SU-DHL-6 (cell line): ENCODE results near the gene TBX6.

Source experiments
- H2AFZ ChIP-seq: fragments of 200-600 bp; sonication (generic); 2 replicates; pipeline ENCODE4 v1.6.1; 2014; ENCODE audit warnings: low read depth, mild to moderate bottlenecking, moderate library complexity, mixed read lengths, antibody characterized with exemption, low read length; ENCODE audit not compliant: severe bottlenecking
- H3F3A ChIP-seq: fragments of 200-600 bp; shearing (Covaris generic); 2 replicates; pipeline ENCODE4 v1.6.0; 2016; ENCODE audit warnings: antibody characterized with exemption, mild to moderate bottlenecking; ENCODE audit not compliant: insufficient read depth
- H3K27ac ChIP-seq: fragments of 200-600 bp; sonication (generic); 2 replicates; pipeline ENCODE4 v1.5.1; 2016; ENCODE audit warnings: low read depth, mild to moderate bottlenecking, low read length, moderate library complexity, mixed read lengths
- H3K27me3 ChIP-seq: fragments of 200-600 bp; sonication (generic), shearing (Covaris generic); 2 replicates; pipeline ENCODE4 v1.6.0; 2014; ENCODE audit warnings: mild to moderate bottlenecking, low read length
- H3K36me3 ChIP-seq: fragments of 200-600 bp; sonication (generic); 2 replicates; pipeline ENCODE4 v1.6.1; 2014; ENCODE audit warnings: mild to moderate bottlenecking, low read length, mixed read lengths
- H3K4me2 ChIP-seq: fragments of 300-600, 200-600 bp; shearing (Covaris generic), sonication (generic); 2 replicates; pipeline ENCODE4 v1.6.0; 2014; ENCODE audit warnings: low read length, low read depth, mild to moderate bottlenecking; ENCODE audit not compliant: poor library complexity, severe bottlenecking
- H3K4me3 ChIP-seq: fragments of 200-600 bp; sonication (generic); 2 replicates; pipeline ENCODE4 v1.5.1; 2014; ENCODE audit warnings: antibody characterized with exemption, low read length, mild to moderate bottlenecking, mixed read lengths; ENCODE audit not compliant: insufficient read depth, poor library complexity, severe bottlenecking
- H3K79me2 ChIP-seq: fragments of 200-600 bp; sonication (generic); 2 replicates; pipeline ENCODE4 v1.6.1; 2014; ENCODE audit warnings: mild to moderate bottlenecking, low read length, moderate library complexity; ENCODE audit not compliant: insufficient read depth
- H3K9ac ChIP-seq: fragments of 200-600 bp; sonication (generic); 2 replicates; pipeline ENCODE4 v1.7.0; 2014; ENCODE audit warnings: mild to moderate bottlenecking, low read length
- H3K9me2 ChIP-seq: fragments of 200-600 bp; sonication (generic); replicated peaks from 2 replicates; pipeline ENCODE4 v1.6.1; 2014; ENCODE audit warnings: low read length; ENCODE audit not compliant: insufficient read depth
- H3K9me3 ChIP-seq: fragments of 200-600 bp; sonication (generic); 2 replicates; pipeline ENCODE4 v1.6.1; 2014; ENCODE audit warnings: low read length, mixed read lengths; ENCODE audit not compliant: insufficient read depth
- H4K20me1 ChIP-seq: fragments of 200-600 bp; sonication (generic); 2 replicates; pipeline ENCODE4 v1.6.1; 2014; ENCODE audit warnings: low read depth, mild to moderate bottlenecking, antibody characterized with exemption, low read length, moderate library complexity, mixed read lengths
- CTCF ChIP-seq: fragments of 200-600 bp; sonication (generic); IDR thresholded peaks from one replicate; pipeline ENCODE4 v1.5.1; 2017; ENCODE audit warnings: antibody characterized with exemption, mild to moderate bottlenecking, low read length, moderate library complexity; ENCODE audit not compliant: insufficient read depth, poor library complexity, severe bottlenecking
- EZH2phosphoT487 ChIP-seq: fragments of 200-600 bp; sonication (generic), shearing (Covaris generic); conservative IDR thresholded peaks from 2 replicates; pipeline ENCODE4 v1.6.1; 2018; ENCODE audit warnings: mild to moderate bottlenecking, antibody characterized with exemption, low read length, moderate library complexity, mixed read lengths

Gene TBX6

DNA sequence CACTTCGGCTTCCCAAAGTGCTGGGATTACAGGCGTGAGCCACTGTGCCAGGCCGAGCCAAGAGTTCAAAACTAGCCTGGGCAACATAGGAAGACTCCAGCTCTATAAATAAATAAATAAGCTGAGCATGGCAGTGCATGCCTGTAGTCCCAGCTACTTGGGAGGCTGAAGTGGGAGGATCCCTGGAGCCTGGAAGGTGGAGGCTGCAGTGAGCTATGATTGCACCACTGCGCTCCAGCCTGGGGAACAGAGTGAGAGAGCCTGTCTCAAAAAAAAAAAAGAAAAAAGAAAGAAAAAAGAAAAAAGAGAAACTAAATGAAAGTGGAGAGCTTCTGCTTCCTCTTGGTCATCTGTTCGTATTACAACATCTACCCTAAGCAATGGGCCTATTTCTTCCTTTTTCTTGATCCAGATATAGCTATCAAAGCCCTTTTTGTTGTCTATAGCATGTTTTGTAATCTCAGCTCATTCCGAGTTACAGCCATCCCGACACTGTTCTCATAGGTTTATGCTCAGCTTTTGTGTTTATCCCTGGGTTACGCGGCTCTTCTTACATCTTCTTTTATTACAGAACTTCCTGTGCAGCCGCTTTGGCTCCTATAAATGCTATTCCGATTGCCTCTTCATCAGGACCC is 45.4 kb upstream of the TBX6 start:
- H3K27ac ChIP-seq: no peak overlapping the region
- no peaks in the 10 kb centered on the region; the same call in 1 of the 2 replicates for H3F3A ChIP-seq
- H3K4me2 ChIP-seq: no peak overlapping the region
- H2AFZ ChIP-seq: no peak overlapping the region
- H3K36me3 ChIP-seq: no peaks in the 10 kb centered on the region
- H3K9me3 ChIP-seq: no peaks in the 10 kb centered on the region
- H4K20me1 ChIP-seq: no peaks in the 10 kb centered on the region
- no peaks in the 10 kb centered on the region for H3K9me2 ChIP-seq
- H3K27me3 ChIP-seq: no peaks in the 10 kb centered on the region
- TF ChIP-seq CTCF (no peak), EZH2phosphoT487 (no peak)
- no peak overlapping the region for H3K9ac ChIP-seq
- H3K4me3 ChIP-seq: no peak overlapping the region
- no peaks in the 10 kb centered on the region for H3K79me2 ChIP-seq

DNA sequence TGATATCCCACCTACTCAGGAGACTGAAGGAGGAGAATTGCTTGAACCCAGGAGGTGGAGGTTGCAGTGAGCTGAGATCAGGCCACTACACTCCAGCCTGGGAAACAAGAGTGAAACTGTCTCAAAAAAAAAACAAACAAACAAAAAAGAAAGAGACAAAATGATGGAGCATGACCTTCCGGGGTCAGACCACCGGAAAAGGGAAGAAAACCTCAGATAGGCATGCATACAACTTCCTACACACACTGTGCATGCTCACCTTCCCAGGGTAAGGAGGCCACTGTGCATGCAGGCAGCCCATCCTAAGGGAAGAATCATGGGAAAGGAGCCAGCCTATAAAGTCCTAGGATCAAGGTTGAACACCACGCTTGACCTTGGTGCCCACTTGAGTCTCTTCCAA is 40.9 kb upstream of the TBX6 start:
- no peaks in the 10 kb centered on the region for H3K9me3 ChIP-seq
- H3K4me3 ChIP-seq: no peak overlapping the region
- H3K36me3 ChIP-seq: no peaks in the 10 kb centered on the region
- no peaks in the 10 kb centered on the region for H3K79me2 ChIP-seq
- H3K4me2 ChIP-seq: no peak overlapping the region
- no peak overlapping the region for H3K27ac ChIP-seq
- no peak overlapping the region for H3K9ac ChIP-seq
- TF ChIP-seq EZH2phosphoT487 (no peak), CTCF (no peak)
- H2AFZ ChIP-seq: no peak overlapping the region
- no peaks in the 10 kb centered on the region for H4K20me1 ChIP-seq
- H3K27me3 ChIP-seq: no peaks in the 10 kb centered on the region
- H3K9me2 ChIP-seq: no peaks in the 10 kb centered on the region
- no peaks in the 10 kb centered on the region; the same call in 1 of the 2 replicates for H3F3A ChIP-seq

DNA sequence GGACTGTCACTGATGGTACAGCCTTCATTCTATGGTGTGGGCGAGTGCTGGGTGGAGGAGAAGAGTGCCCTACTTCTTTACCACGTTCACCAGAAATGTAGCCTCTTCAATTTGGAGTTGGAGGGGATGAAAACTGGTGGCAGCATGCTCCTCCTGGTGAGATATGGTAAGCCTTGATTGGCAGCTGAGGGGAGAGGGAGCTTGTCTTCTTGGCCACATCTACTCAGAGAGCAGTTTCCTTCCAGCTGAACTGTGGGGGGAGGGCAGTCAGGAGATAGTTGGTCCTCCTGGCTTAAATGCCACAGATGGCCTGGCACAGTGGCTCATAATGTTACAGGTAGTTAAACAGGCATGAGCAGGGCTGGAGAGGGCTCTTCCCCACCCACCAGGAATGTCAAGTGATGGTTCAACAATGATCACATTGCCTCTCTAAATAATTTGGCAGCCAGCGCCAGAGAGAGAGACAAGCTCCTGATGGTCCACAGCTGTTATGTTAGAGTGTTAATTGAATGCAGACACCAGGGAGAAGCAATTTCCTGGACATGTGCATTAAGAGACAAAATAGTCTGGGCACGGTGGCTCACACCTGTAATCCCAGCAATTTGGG is 40.2 kb upstream of the TBX6 start:
- Histone ChIP-seq H3K9me3 (no peaks in the 10 kb centered on the region), H2AFZ (no peak overlapping the region), H3K27ac (no peak overlapping the region), H3K4me3 (no peak overlapping the region), H3F3A (no peaks in the 10 kb centered on the region; the same call in 1 of the 2 replicates), H3K4me2 (no peak overlapping the region), H3K9ac (no peak overlapping the region), H3K9me2 (no peaks in the 10 kb centered on the region), H4K20me1 (no peaks in the 10 kb centered on the region), H3K79me2 (no peaks in the 10 kb centered on the region), H3K27me3 (no peaks in the 10 kb centered on the region), H3K36me3 (no peaks in the 10 kb centered on the region)
- TF ChIP-seq CTCF (no peak), EZH2phosphoT487 (no peak)
